ENCODE results near the gene SLC6A20. TPM values are rescaled to one million over a fixed set of nuclear protein-coding genes. Genes with fewer than 3 reads are reported as not detected.

Gene SLC6A20
- total RNA-seq, 1 donor from 2014 or later, result not detected

DNA sequence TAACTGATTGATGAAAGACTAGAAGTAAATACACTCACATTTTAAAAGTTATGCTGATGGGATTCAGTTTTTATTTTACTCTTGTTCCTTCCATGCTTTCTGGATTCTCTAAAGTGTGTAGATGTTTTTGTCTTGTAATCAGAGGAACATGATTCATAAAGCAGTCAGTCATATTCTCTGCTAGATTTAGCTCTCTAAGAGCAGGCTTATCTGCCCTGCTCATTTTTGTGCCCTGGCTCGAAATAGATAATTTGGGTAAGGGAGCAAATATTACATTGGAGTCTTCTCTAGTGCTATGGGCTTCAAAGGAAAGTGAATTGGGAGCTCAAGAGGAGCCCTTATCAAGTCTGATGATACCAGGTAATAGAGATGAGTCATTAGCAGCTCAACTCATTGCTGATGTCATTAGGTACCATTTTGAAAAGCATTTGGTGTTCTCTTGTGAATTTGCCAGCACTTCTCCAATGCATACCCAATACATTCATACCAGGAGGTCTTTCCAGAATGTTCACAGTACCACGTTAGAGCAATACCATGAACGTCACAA lies 79.5 kb downstream of the SLC6A20 start:
- H3K27ac Mint-ChIP-seq, result no peak overlapping the region
- H3K4me3 Mint-ChIP-seq (ENCODE audit: low read depth), result no peak overlapping the region
- H3K36me3 Mint-ChIP-seq (ENCODE audit: insufficient read depth), result peaks cover 11% of the 10 kb centered on the region
- DNase-seq (ENCODE audit: low spot score, unreplicated experiment), result no peak
- no peaks in the 10 kb centered on the region for H3K27me3 Mint-ChIP-seq
- H3K4me1 Mint-ChIP-seq (ENCODE audit: low read depth), result no peaks in the 10 kb centered on the region
- H3K9me3 Mint-ChIP-seq (ENCODE audit: low read depth), result no peaks in the 10 kb centered on the region
- TF ChIP-seq, protein P1, sequence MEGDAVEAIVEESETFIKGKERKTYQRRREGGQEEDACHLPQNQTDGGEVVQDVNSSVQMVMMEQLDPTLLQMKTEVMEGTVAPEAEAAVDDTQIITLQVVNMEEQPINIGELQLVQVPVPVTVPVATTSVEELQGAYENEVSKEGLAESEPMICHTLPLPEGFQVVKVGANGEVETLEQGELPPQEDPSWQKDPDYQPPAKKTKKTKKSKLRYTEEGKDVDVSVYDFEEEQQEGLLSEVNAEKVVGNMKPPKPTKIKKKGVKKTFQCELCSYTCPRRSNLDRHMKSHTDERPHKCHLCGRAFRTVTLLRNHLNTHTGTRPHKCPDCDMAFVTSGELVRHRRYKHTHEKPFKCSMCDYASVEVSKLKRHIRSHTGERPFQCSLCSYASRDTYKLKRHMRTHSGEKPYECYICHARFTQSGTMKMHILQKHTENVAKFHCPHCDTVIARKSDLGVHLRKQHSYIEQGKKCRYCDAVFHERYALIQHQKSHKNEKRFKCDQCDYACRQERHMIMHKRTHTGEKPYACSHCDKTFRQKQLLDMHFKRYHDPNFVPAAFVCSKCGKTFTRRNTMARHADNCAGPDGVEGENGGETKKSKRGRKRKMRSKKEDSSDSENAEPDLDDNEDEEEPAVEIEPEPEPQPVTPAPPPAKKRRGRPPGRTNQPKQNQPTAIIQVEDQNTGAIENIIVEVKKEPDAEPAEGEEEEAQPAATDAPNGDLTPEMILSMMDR (IDR thresholded peaks at IDR 0.05; ENCODE audit: unreplicated experiment), result no peak

DNA sequence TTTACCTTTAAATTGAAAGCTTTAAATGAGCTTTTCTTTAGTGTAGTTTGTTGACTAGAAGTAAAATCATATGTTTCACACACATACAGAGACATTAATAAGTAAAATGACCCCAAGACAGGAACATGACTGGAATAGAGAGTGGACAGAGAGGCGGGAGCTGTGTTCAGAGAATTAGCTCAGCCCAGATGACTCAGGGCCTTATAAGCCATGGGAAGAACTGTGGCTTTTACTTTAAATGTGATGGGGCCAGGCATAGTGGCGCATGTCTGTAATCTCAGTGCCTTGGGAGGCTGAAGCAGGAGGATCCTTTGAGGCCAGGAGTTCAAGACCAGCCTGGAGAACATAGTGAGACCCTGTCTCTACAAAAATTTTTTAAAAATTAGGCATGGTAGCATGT lies 80.4 kb downstream of the SLC6A20 start:
- H3K27ac Mint-ChIP-seq, result no peak overlapping the region

DNA sequence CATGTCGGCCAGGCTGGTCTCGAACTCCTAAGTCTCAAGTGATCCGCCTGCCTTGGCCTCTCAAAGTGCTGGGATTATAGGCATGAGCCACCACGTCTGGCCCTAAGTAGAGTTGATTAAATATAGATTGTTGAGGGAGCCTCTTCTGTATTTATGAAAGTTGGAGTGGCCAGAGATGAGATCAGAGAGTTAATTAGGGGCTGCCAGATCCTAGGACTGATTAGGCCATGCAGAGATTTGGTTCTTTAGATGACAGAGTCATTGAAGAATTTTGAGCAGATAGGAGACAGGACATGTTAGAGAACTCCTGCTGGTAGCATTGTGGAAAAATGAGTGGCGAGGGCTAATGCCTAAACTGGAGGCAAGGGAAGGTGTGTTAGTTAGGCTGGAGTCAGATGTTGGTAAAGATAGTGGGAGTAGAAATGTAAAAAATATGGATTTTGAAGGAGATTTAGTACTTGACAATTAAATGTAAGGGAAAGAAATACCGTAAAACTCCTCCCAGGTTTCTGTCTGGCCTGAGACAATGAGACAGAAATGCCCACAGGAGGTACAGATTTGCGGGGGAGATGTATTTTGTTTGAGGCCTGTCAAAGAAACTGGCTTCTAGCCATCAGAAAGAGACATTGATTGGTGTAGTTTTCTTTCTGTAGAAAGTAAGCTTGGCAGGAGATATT lies 83.8 kb downstream of the SLC6A20 start:
- Mint-ChIP-seq H3K27ac (no peak overlapping the region), H3K9me3 (ENCODE audit: low read depth) (no peaks in the 10 kb centered on the region), H3K27me3 (no peaks in the 10 kb centered on the region), H3K4me1 (ENCODE audit: low read depth) (no peaks in the 10 kb centered on the region), H3K36me3 (ENCODE audit: insufficient read depth) (peaks cover 17% of the 10 kb centered on the region), H3K4me3 (ENCODE audit: low read depth) (no peak overlapping the region)
- TF ChIP-seq, protein P1 (IDR thresholded peaks at IDR 0.05; ENCODE audit: unreplicated experiment), result no peak
- DNase-seq (ENCODE audit: low spot score, unreplicated experiment), result no peak

More for the DNA sequence above, 80.4 kb downstream of the SLC6A20 start:
- no peaks in the 10 kb centered on the region for H3K9me3 Mint-ChIP-seq (ENCODE audit: low read depth)
- no peak for DNase-seq (ENCODE audit: low spot score, unreplicated experiment)
- no peaks in the 10 kb centered on the region for H3K4me1 Mint-ChIP-seq (ENCODE audit: low read depth)
- H3K27me3 Mint-ChIP-seq, result no peaks in the 10 kb centered on the region
- TF ChIP-seq, protein P1 (IDR thresholded peaks at IDR 0.05; ENCODE audit: unreplicated experiment), result no peak
- peaks cover 13% of the 10 kb centered on the region for H3K36me3 Mint-ChIP-seq (ENCODE audit: insufficient read depth)
- H3K4me3 Mint-ChIP-seq (ENCODE audit: low read depth), result no peak overlapping the region

DNA sequence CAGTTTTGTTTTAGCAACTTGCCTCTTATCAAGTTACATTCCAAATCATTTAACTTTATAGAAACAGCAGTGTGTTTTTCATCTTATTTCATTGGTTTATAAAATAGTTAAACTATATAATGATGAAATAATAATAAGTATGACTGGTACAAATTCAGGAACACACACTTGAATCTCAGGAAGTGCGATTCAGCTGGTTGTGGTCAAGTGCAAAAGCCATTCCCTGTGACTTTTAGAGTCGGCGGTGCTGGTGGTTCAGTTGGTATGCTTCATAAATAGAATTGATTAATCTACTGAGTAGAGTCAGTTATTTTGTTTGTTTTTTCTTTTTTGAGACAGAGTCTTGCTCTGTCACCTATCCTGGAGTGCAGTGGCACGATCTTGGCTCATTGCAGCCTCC lies 84.4 kb downstream of the SLC6A20 start:
- Mint-ChIP-seq H3K36me3 (ENCODE audit: insufficient read depth) (peaks cover 22% of the 10 kb centered on the region), H3K4me1 (ENCODE audit: low read depth) (no peaks in the 10 kb centered on the region), H3K4me3 (ENCODE audit: low read depth) (no peak overlapping the region), H3K9me3 (ENCODE audit: low read depth) (no peaks in the 10 kb centered on the region), H3K27ac (no peak overlapping the region), H3K27me3 (no peaks in the 10 kb centered on the region)
- no peak for DNase-seq (ENCODE audit: low spot score, unreplicated experiment)
- TF ChIP-seq, protein P1 (IDR thresholded peaks at IDR 0.05; ENCODE audit: unreplicated experiment), result no peak

DNA sequence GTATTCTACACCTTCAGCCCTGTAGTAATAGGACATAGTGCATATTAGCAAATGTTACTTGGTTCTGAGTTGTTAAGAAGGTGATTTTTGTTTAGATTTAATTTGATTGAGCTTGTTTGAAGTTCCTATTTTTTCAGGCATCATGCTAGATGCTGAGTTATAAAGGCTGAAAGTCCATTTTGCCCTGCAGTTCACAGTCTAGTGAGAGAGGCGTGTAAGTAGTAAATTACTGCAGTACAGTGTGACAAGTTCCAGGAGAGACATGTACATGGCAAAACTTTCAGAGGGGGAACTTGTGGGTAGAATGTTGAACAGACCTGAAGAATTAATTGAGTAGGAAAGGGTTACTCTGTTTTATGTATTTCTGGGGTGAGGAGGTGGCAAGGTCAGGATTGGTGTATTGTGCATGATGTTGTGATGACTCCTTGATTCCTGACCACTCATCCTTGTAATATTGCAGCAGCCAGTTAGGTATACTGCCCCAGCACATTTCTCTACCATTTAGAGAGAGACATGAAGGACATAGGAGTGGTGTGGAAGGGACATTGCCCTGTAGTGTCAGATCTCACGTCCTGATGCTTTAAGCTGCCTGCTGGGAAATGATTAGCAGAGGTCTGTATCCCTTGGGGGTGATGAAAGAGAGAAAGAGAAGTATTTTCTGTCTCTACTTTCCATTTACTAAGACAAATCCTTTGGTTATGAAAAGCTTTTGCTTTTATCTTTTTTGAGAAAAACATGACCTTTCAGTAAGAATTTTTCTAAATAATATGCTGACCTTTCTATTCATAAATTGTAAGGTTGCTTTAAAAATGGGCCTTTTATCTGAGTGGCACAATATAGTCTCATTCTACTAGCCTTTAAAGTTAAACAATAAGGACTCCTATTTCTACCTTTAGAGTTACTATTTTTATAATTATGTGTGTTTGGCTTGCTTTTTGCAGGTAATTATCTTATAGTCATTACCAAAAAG lies 90.2 kb downstream of the SLC6A20 start:
- TF ChIP-seq, protein P1 (IDR thresholded peaks at IDR 0.05; ENCODE audit: unreplicated experiment), result no peak
- H3K36me3 Mint-ChIP-seq (ENCODE audit: insufficient read depth), result peaks cover 19% of the 10 kb centered on the region

More for the DNA sequence above, 90.2 kb downstream of the SLC6A20 start:
- Mint-ChIP-seq H3K4me3 (ENCODE audit: low read depth) (no peak overlapping the region), H3K4me1 (ENCODE audit: low read depth) (peaks cover 7% of the 10 kb centered on the region), H3K27me3 (no peaks in the 10 kb centered on the region), H3K9me3 (ENCODE audit: low read depth) (no peaks in the 10 kb centered on the region), H3K27ac (no peak overlapping the region)
- no peak for DNase-seq (ENCODE audit: low spot score, unreplicated experiment)

All from progenitor cell of endocrine pancreas (in vitro differentiated cells).